Prostate gland (tissue), 2 donors: Measurements from ENCODE around the gene TMEM196.

ENCODE experiments used
- CTCF ChIP-seq, 4 experiments: fragments of 200-600 bp in 2 of 4; fragments of 450-650 bp in 2 of 4; sonication (generic) in 2 of 4; IDR thresholded peaks; 1 replicate in 3 of 4; 2 replicates in 1 of 4; pipeline ENCODE4 v1.5.1; 2016 to 2019; ENCODE audit warnings: antibody characterized with exemption in 4 of 4, mild to moderate bottlenecking in 2 of 4, moderate library complexity in 2 of 4
- POLR2A ChIP-seq: fragments of 450-650 bp; IDR thresholded peaks from one replicate; pipeline ENCODE4 v1.6.1; 2016; ENCODE audit warnings: antibody characterized with exemption, mild to moderate bottlenecking
- POLR2AphosphoS5 ChIP-seq: sonication (generic); formaldehyde crosslinking; IDR thresholded peaks from one replicate; pipeline ENCODE4 v1.6.1; 2017; ENCODE audit warnings: antibody characterized with exemption

DNA sequence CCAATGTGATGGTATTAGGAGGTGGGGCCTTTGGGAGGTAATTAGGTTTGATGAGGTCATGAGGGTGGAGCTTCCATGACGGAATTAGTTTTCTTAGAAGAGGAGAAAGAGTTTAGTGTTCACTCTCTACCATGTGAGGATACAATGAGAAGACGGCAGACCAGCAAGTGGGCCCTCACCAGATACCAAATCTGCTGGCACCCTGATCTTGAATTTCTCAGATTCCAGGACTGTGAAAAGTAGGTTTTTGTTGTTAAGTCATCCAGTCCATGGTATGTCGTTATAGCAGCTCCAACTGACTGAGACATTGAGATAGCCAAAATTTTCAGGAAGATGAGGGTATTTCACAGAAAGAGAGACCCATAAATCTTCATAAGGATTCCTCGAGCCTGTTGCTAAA lies 3.6 kb upstream of the TMEM196 start:
- TF ChIP-seq CTCF (IDR thresholded peaks at IDR 0.05) (no peak), POLR2A (no peak), POLR2AphosphoS5 (no peak)
